H9 (cell line): Measurements from ENCODE around the gene SQOR. TPM values are rescaled to one million over a fixed set of nuclear protein-coding genes. Genes with fewer than 3 reads are reported as not detected.

Source experiments
- DNase-seq: peaks from one replicate; pipeline ENCODE4 v3.0.0-alpha.2; 2017
- H2AFZ ChIP-seq: one replicate; pipeline ENCODE4 v1.6.1; 2013; ENCODE audit warnings: mild to moderate bottlenecking, low read length, control low read depth, moderate library complexity
- H2AK5ac ChIP-seq: 2 replicates; pipeline ENCODE4 v1.6.1; 2013; ENCODE audit warnings: low read length, control low read depth, mixed read lengths; ENCODE audit not compliant: insufficient read length
- H2BK120ac ChIP-seq: one replicate; pipeline ENCODE4 v1.6.1; 2013; ENCODE audit warnings: low read depth, mild to moderate bottlenecking, low read length, control low read depth, inconsistent platforms; ENCODE audit not compliant: poor library complexity, severe bottlenecking
- H2BK12ac ChIP-seq: 2 replicates; pipeline ENCODE4 v1.6.1; 2013; ENCODE audit warnings: low read length, control low read depth, mixed read lengths, low read depth; ENCODE audit not compliant: insufficient read length
- H2BK15ac ChIP-seq: 2 replicates; pipeline ENCODE4 v1.6.1; 2013; ENCODE audit warnings: low read depth, low read length, control low read depth
- H2BK20ac ChIP-seq: one replicate; pipeline ENCODE4 v1.6.1; 2013; ENCODE audit warnings: low read depth, mild to moderate bottlenecking, low read length, control low read depth, inconsistent platforms; ENCODE audit not compliant: poor library complexity, severe bottlenecking
- H2BK5ac ChIP-seq: 2 replicates; pipeline ENCODE4 v1.6.1; 2013; ENCODE audit warnings: low read length, control low read depth, mixed read lengths; ENCODE audit not compliant: insufficient read length
- H3K14ac ChIP-seq: 2 replicates; pipeline ENCODE4 v1.6.1; 2013; ENCODE audit warnings: low read length, control low read depth; ENCODE audit not compliant: insufficient read depth
- H3K18ac ChIP-seq: 2 replicates; pipeline ENCODE4 v1.6.1; 2013; ENCODE audit warnings: low read depth, mild to moderate bottlenecking, mixed read lengths, low read length, control low read depth; ENCODE audit not compliant: insufficient read length
- H3K23ac ChIP-seq: 2 replicates; pipeline ENCODE4 v1.6.1; 2013; ENCODE audit warnings: low read length, control low read depth, mixed read lengths, low read depth; ENCODE audit not compliant: insufficient read length
- H3K23me2 ChIP-seq: 2 replicates; pipeline ENCODE4 v1.6.1; 2013; ENCODE audit warnings: low read depth, mild to moderate bottlenecking, mixed read lengths, low read length, control low read depth; ENCODE audit not compliant: insufficient read length, poor library complexity, severe bottlenecking
- H3K27ac ChIP-seq: 2 replicates; pipeline ENCODE4 v1.5.1; 2013; ENCODE audit warnings: low read length, control low read depth, mixed read lengths, low read depth; ENCODE audit not compliant: insufficient read length
- H3K27me3 ChIP-seq: 2 replicates; pipeline ENCODE4 v1.6.1; 2013; ENCODE audit warnings: low read length, control low read depth, inconsistent platforms; ENCODE audit not compliant: insufficient read depth
- H3K4ac ChIP-seq: 2 replicates; pipeline ENCODE4 v1.6.1; 2013; ENCODE audit warnings: low read depth, mild to moderate bottlenecking, control low read depth, inconsistent platforms, low read length, moderate library complexity
- H3K4me1 ChIP-seq: 2 replicates; pipeline ENCODE4 v1.6.1; 2013; ENCODE audit warnings: low read length, control low read depth, inconsistent platforms; ENCODE audit not compliant: insufficient read depth
- H3K4me2 ChIP-seq: 2 replicates; pipeline ENCODE4 v1.6.1; 2013; ENCODE audit warnings: low read length, control low read depth, mixed read lengths; ENCODE audit not compliant: insufficient read length, insufficient read depth
- H3K56ac ChIP-seq: 2 replicates; pipeline ENCODE4 v1.6.1; 2013; ENCODE audit warnings: low read depth, mild to moderate bottlenecking, mixed read lengths, low read length, control low read depth; ENCODE audit not compliant: insufficient read length
- H3K79me1 ChIP-seq: 2 replicates; pipeline ENCODE4 v1.6.1; 2013; ENCODE audit warnings: low read depth, mild to moderate bottlenecking, moderate library complexity, low read length, control low read depth, inconsistent platforms; ENCODE audit not compliant: insufficient read depth, poor library complexity, severe bottlenecking
- H3K79me2 ChIP-seq: 2 replicates; pipeline ENCODE4 v1.6.1; 2013; ENCODE audit warnings: low read length, control low read depth, inconsistent platforms; ENCODE audit not compliant: insufficient read depth
- H3K9ac ChIP-seq: 2 replicates; pipeline ENCODE4 v1.6.1; 2013; ENCODE audit warnings: low read length, control low read depth, mixed read lengths; ENCODE audit not compliant: insufficient read length; ENCODE audit errors: extremely low read depth
- H3K9me3 ChIP-seq: one replicate; pipeline ENCODE4 v1.6.1; 2013; ENCODE audit warnings: low read depth, low read length, inconsistent platforms; ENCODE audit not compliant: control insufficient read depth
- H3T11ph ChIP-seq: one replicate; pipeline ENCODE4 v1.6.1; 2013; ENCODE audit warnings: mild to moderate bottlenecking, low read length, control low read depth, inconsistent platforms
- H4K20me1 ChIP-seq: one replicate; pipeline ENCODE4 v1.6.1; 2013; ENCODE audit not compliant: control insufficient read depth, insufficient read length, insufficient read depth
- H4K5ac ChIP-seq: 2 replicates; pipeline ENCODE4 v1.6.1; 2013; ENCODE audit warnings: low read depth, mild to moderate bottlenecking, mixed read lengths, low read length, control low read depth; ENCODE audit not compliant: insufficient read length
- H4K8ac ChIP-seq: replicated peaks from 2 replicates; pipeline ENCODE4 v1.6.1; 2013; ENCODE audit warnings: low read length, control low read depth, mixed read lengths, low read depth; ENCODE audit not compliant: insufficient read length
- H4K91ac ChIP-seq: 2 replicates; pipeline ENCODE4 v1.6.1; 2013; ENCODE audit warnings: low read depth, mild to moderate bottlenecking, moderate library complexity, mixed read lengths, low read length, control low read depth; ENCODE audit not compliant: insufficient read length
- H3K27ac Mint-ChIP-seq, 3 experiments: 2 replicates in 2 of 3; 3 replicates in 1 of 3; pipeline ENCODE4 v1.8.0; 2020 to 2021; ENCODE audit warnings: mixed read lengths in 3 of 3, mild to moderate bottlenecking in 1 of 3, moderate library complexity in 1 of 3
- H3K27me3 Mint-ChIP-seq: 2 replicates; pipeline ENCODE4 v1.8.0; 2021; ENCODE audit warnings: low read depth, mild to moderate bottlenecking, moderate library complexity, mixed read lengths
- H3K36me3 Mint-ChIP-seq, 3 experiments: 2 replicates in 2 of 3; 3 replicates in 1 of 3; pipeline ENCODE4 v1.8.0; 2020 to 2021; ENCODE audit warnings: low read depth in 3 of 3, mixed read lengths in 3 of 3; ENCODE audit not compliant: insufficient read depth in 1 of 3
- H3K4me1 Mint-ChIP-seq, 2 experiments: 2 replicates each; pipeline ENCODE4 v1.8.0; 2020; ENCODE audit warnings: mixed read lengths in 2 of 2
- H3K4me3 Mint-ChIP-seq, 2 experiments: 2 replicates in 1 of 2; 3 replicates in 1 of 2; pipeline ENCODE4 v1.8.0; 2020 to 2021; ENCODE audit warnings: mild to moderate bottlenecking in 2 of 2, mixed read lengths in 2 of 2, moderate library complexity in 1 of 2
- H3K9me3 Mint-ChIP-seq, 2 experiments: 2 replicates in 1 of 2; 3 replicates in 1 of 2; pipeline ENCODE4 v1.8.0; 2020; ENCODE audit warnings: mild to moderate bottlenecking in 2 of 2, mixed read lengths in 2 of 2, moderate library complexity in 1 of 2
- WGBS: extraction: QIAGEN DNeasy Blood & Tissue Kit; methylation state at CpG from one replicate; pipeline ENCODE4 v1.1.7; 2013; ENCODE audit warnings: missing lambda C conversion rate, low lambda C conversion rate, mixed read lengths; ENCODE audit not compliant: insufficient read length; ENCODE audit errors: extremely low coverage; 5-methylcytosine and 5-hydroxymethylcytosine counted together
- total RNA-seq: library from RNA; stranded (reverse); gene quantifications from 2 replicates; pipeline ENCODE4 v1.2.1, GENCODE V29; 2021
- TF ChIP-seq, protein P1 (sequence below): fragments of 200-600 bp; sonication (generic); conservative IDR thresholded peaks from 3 replicates; pipeline ENCODE4 v1.8.0; 2021; ENCODE audit warnings: antibody characterized with exemption, mild to moderate bottlenecking

SQOR gene
- total RNA-seq, 1 experiment from 2014 or later = 0.17 TPM

DNA sequence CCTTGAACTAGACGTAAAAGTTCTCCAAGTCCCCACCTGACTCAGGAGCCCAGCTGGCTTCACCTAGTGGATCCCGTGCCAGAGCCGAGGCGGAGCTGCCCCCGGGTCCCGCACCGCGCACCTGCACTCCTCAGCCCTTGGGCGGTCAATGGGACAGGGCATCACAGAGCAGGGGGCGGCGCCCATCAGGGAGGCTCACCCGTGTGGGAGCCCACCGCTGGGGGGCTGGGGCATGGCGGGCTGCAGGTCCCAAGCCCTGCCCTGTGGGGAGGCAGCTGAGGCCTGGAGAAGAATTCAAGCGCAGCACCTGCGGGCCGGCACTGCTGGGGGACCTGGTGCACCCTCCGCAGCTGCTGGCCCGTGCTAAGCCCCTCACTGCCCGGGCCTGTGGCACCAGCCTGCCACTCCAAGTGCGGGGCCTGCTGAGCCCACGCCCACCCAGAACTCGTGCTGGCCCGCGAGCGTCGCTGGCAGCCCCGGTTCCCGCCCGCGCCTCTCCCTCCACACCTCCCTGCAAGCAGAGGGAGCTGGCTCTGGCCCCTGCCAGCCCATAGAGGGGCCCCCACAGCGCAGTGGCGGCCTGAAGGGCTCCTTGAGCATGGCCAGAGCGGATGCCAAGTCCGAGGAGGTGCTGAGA, 16.2 kb downstream of the SQOR start:
- Mint-ChIP-seq H3K4me1 (no peaks in the 10 kb centered on the region), H3K4me3 (no peak overlapping the region), H3K9me3 (peaks cover 0 to 3% of the 10 kb centered on the region in 2 experiments; a peak in 1 of 5 replicates), H3K36me3 (no peaks in the 10 kb centered on the region), H3K27ac (no peak overlapping the region), H3K27me3 (no peaks in the 10 kb centered on the region; the same call in 1 of the 2 replicates)
- no peak overlapping the region for H3T11ph ChIP-seq
- no peak overlapping the region for H2BK120ac ChIP-seq
- TF ChIP-seq, protein P1, sequence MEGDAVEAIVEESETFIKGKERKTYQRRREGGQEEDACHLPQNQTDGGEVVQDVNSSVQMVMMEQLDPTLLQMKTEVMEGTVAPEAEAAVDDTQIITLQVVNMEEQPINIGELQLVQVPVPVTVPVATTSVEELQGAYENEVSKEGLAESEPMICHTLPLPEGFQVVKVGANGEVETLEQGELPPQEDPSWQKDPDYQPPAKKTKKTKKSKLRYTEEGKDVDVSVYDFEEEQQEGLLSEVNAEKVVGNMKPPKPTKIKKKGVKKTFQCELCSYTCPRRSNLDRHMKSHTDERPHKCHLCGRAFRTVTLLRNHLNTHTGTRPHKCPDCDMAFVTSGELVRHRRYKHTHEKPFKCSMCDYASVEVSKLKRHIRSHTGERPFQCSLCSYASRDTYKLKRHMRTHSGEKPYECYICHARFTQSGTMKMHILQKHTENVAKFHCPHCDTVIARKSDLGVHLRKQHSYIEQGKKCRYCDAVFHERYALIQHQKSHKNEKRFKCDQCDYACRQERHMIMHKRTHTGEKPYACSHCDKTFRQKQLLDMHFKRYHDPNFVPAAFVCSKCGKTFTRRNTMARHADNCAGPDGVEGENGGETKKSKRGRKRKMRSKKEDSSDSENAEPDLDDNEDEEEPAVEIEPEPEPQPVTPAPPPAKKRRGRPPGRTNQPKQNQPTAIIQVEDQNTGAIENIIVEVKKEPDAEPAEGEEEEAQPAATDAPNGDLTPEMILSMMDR = no peak
- H4K20me1 ChIP-seq = no peaks in the 10 kb centered on the region
- DNase-seq = no peak
- H3K27ac ChIP-seq = no peak overlapping the region
- H3K79me2 ChIP-seq = no peaks in the 10 kb centered on the region
- H2BK12ac ChIP-seq = no peak overlapping the region
- H4K91ac ChIP-seq = no peak overlapping the region
- no peak overlapping the region for H2AK5ac ChIP-seq
- H3K9me3 ChIP-seq = no peaks in the 10 kb centered on the region
- H3K4me2 ChIP-seq = no peak overlapping the region
- no peak overlapping the region for H3K9ac ChIP-seq
- no peaks in the 10 kb centered on the region for H3K79me1 ChIP-seq
- no peak overlapping the region for H2BK15ac ChIP-seq
- no peak overlapping the region for H3K4ac ChIP-seq
- H4K8ac ChIP-seq = no peak overlapping the region
- no peak overlapping the region for H4K5ac ChIP-seq
- no peak overlapping the region for H2AFZ ChIP-seq
- no CpG with 5 or more reads among the region's 35 CpGs for WGBS
- no peak overlapping the region for H3K23ac ChIP-seq
- no peak overlapping the region for H3K14ac ChIP-seq
- no peaks in the 10 kb centered on the region for H3K23me2 ChIP-seq
- no peak overlapping the region for H3K18ac ChIP-seq
- H3K27me3 ChIP-seq = no peaks in the 10 kb centered on the region
- H2BK5ac ChIP-seq = no peak overlapping the region
- H3K4me1 ChIP-seq = no peaks in the 10 kb centered on the region
- H3K56ac ChIP-seq = no peak overlapping the region
- no peak overlapping the region for H2BK20ac ChIP-seq
